ENCODE measurements around the gene SUOX.

DNA sequence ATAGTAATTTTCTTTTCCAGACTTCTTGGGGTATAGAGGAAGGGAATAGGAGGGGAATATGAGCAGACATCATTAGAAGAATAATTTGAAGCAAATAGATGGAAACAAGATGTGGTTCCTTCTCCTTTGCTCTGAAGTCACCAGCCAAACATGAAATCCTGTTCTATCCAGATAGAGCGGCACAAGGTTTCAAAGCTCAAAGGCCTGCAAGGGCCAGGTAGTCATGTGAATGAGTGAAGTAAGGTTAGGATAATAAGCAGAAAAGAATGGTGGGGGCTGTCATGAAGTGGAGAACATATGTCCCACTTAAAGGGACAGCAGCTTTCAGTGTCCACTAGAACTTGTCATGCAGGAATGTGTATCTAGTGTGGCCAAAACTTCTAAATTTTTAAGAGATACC is 21.3 kb downstream of the SUOX start:
- TF ChIP-seq, protein P1, sequence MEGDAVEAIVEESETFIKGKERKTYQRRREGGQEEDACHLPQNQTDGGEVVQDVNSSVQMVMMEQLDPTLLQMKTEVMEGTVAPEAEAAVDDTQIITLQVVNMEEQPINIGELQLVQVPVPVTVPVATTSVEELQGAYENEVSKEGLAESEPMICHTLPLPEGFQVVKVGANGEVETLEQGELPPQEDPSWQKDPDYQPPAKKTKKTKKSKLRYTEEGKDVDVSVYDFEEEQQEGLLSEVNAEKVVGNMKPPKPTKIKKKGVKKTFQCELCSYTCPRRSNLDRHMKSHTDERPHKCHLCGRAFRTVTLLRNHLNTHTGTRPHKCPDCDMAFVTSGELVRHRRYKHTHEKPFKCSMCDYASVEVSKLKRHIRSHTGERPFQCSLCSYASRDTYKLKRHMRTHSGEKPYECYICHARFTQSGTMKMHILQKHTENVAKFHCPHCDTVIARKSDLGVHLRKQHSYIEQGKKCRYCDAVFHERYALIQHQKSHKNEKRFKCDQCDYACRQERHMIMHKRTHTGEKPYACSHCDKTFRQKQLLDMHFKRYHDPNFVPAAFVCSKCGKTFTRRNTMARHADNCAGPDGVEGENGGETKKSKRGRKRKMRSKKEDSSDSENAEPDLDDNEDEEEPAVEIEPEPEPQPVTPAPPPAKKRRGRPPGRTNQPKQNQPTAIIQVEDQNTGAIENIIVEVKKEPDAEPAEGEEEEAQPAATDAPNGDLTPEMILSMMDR (IDR thresholded peaks at IDR 0.05) = no peak
- no peak for TF ChIP-seq POLR2A (IDR thresholded peaks at IDR 0.05)

All from body of pancreas (tissue), 4 donors.